Omental fat pad (tissue), 4 donors: Measurements from ENCODE around the gene TSPOAP1. TPM values are rescaled to one million over a fixed set of nuclear protein-coding genes. Genes with fewer than 3 reads are reported as not detected.

ENCODE experiments used
- ATAC-seq: fragments of 150-250 bp; one replicate; pipeline ENCODE4 v1.9.1; 2016; ENCODE audit warnings: mild to moderate bottlenecking, moderate library complexity; ENCODE audit not compliant: low FRiP score
- DNase-seq: peaks from one replicate; pipeline ENCODE4 v3.0.0-alpha.2; 2019; ENCODE audit warnings: low spot score
- total RNA-seq, 4 donors: library from RNA; depleted of rRNA; stranded (reverse); fragments of >200 nt; gene quantifications; one replicate each; pipeline ENCODE4 v1.1.0, GENCODE V29; 2016
- TF ChIP-seq, protein P1 (sequence below), 3 donors: fragments of 450-650 bp; IDR thresholded peaks; one replicate each; pipeline ENCODE4 v1.5.1; 2016 to 2017; ENCODE audit warnings: antibody characterized with exemption in 3 of 3, mild to moderate bottlenecking in 3 of 3, moderate library complexity in 2 of 3

TSPOAP1 gene
- total RNA-seq, 4 donors from 2014 or later, result 1.9 to 13.6 (median 5.4) TPM

DNA sequence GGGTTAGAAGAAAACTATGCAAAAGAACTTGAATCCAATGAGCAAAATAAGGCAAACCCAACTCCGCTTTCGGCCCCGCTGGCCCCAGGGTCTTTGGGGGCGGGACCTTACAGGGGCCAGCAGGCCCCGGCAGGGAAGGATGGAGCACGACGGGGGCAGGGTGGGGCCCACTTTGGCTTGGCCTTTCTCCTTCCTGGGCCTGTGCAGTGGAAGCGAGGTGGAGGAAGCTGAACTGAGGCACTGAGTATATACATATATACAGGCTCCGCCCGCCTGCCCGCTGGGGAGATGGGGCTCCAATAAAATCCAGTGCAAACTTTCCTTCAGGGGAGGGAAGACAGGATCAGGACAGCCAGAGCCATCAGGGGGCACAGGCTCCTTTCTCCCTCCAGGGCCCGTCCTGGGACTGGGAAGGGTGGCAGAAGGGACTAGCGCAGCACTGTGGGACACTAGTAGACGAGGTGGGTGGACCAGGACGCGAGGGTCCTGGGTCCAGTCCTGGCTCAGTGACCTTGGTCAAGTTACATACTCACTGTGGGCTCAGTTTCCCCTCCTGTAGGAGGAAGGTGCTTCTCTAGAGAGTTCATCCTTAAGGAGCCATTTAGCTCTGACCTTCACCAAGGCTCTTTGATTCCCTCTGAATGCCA, 27.0 kb downstream of the TSPOAP1 start:
- no peak for DNase-seq
- TF ChIP-seq, protein P1, sequence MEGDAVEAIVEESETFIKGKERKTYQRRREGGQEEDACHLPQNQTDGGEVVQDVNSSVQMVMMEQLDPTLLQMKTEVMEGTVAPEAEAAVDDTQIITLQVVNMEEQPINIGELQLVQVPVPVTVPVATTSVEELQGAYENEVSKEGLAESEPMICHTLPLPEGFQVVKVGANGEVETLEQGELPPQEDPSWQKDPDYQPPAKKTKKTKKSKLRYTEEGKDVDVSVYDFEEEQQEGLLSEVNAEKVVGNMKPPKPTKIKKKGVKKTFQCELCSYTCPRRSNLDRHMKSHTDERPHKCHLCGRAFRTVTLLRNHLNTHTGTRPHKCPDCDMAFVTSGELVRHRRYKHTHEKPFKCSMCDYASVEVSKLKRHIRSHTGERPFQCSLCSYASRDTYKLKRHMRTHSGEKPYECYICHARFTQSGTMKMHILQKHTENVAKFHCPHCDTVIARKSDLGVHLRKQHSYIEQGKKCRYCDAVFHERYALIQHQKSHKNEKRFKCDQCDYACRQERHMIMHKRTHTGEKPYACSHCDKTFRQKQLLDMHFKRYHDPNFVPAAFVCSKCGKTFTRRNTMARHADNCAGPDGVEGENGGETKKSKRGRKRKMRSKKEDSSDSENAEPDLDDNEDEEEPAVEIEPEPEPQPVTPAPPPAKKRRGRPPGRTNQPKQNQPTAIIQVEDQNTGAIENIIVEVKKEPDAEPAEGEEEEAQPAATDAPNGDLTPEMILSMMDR (IDR thresholded peaks at IDR 0.05), result no peak
- ATAC-seq, result no peak

GRCh38 chr17:58300336-58300735, 28.3 kb downstream of the TSPOAP1 start:
- ATAC-seq (no peak), DNase-seq (no peak)
- TF ChIP-seq, protein P1 (IDR thresholded peaks at IDR 0.05), result no peak

DNA sequence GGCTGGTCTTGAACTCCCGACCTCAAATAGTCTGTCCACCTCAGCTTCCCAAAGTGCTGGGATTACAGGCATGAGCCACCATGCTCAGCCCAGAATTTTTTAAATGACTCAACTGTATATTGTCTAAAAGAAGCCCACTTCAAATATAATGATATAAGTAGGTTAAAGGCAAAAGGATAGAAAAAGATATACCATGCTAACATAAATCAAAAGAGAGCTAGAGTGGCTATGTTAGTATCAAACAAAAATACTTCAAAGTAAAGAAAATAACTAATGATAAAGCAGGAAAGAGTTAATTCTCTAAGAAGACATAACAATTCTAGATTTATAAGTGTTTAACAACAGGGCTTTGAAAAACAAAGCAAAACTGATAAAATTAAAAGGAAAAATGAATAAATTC, 34.6 kb downstream of the TSPOAP1 start:
- TF ChIP-seq, protein P1 (IDR thresholded peaks at IDR 0.05), result no peak
- no peak for DNase-seq
- no peak for ATAC-seq

DNA sequence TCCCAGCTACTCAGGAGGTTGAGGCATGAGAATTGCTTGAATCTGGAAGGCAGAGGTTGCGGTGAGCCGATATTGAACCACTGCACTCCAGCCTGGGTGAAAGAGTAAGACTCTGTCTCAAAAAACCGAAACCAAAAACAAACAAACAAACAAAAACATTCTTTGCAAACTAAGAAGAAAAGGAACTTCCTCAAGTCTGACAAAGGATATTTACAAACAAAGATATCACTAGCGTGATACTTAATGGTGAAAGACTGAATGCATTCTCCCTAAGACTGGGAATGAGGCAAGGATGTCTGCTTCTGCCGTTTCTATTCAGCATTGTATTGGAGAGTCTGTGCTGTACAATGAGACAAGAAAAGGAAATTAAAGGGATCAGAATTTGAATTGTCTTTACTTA, 37.3 kb downstream of the TSPOAP1 start:
- TF ChIP-seq, protein P1 (IDR thresholded peaks at IDR 0.05), result no peak
- DNase-seq (no peak), ATAC-seq (no peak)

DNA sequence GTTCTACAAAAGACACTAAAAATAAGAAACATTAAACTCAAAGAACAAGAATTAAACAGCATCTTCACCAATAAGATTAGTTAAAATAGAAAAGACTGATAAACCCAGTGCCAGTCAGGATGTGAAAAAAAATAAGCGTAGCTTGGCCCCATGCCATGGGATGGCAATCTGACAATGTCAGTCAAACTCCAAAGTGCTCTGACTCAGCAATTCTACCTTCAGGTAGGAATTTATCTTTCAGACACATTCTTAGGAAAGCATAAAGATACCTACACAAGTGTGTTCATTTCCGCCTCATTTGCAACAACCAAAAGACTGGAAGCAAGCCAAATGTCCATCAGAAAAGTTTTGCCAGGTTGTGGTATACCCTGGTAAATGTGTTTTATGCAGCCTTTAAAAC, 38.7 kb downstream of the TSPOAP1 start:
- TF ChIP-seq, protein P1 (IDR thresholded peaks at IDR 0.05), result no peak
- DNase-seq (no peak), ATAC-seq (no peak)

DNA sequence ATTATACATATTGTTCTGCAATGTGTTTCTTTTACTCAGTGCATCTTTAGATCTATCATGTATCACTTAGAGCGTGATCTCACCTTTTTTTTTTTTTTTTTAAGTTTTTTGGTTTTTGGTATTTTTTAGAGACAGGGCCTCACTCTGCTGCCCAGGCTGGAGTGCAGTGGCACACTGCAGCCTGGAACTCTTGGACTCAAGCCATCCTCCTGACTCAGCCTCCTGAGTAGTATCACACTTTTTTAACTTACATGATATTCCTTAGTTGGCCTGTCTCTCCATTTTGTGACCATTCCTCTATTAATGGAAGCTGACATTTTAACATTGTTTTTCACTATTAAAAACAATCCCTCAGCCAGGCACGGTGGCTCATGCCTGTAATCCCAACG, 43.2 kb downstream of the TSPOAP1 start:
- ATAC-seq (no peak), DNase-seq (no peak)
- TF ChIP-seq, protein P1 (IDR thresholded peaks at IDR 0.05), result no peak

DNA sequence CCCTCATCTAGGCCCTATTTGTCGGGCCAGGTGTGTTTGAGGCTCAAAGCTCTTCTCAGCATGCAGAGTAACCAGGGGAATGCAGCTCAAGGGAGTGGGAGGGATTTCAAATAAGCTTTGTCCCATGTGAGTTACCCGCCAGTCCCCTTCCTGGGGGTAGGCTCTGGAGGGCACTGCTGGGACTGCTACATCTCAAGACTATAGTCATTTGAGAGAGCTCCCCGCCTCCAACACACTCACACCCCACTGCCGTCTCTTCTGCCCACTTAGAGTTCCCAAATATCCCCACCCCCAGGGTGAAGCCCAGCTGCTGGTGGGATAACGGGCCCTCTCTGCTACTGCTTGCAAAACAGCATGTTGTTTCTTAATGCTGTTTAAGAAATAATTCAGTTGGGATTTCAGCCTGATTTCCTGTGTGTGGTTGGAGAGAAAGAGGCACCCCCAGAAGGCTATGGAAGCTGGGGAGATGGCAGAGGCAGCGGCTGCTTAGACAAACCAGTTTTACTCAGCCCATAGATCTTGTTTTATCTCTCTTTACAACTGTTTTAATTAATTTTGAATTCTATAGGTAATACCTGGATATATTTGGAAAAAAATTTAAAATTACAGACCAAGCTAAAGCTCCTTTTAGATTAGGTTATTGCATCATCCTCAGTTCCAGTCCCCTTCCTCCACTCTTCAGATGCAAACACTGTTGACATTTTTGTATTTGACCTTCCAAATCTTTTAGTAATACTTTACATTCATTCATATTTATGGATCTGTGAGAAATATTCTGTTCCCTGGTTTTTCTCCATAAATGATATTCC, 43.8 kb downstream of the TSPOAP1 start:
- ATAC-seq (no peak), DNase-seq (no peak)
- TF ChIP-seq, protein P1 (IDR thresholded peaks at IDR 0.05), result no peak
